NOMO-1 treated with DMSO at 0.1 percent for 48 hours (cell line): ENCODE measurements around the gene RPL28.

Experiments used
- DNase-seq: peaks from one replicate; lab custom pipeline; 2025; ENCODE audit not compliant: unreplicated experiment; lab: John Stamatoyannopoulos, UW

Gene RPL28

GRCh38 chr19:55385724-55386492 lies at the start of gene RPL28:
Gene RPL28 (plus strand): TSS chr19:55385932. CDS start chr19:55386358, 426 bp downstream.
- peak; percentile 98 for DNase-seq

- no peak for DNase-seq
Observed at GRCh38 chr19:55336101-55336500, 49.6 kb upstream of the RPL28 start.

GRCh38 chr19:55339105-55339888 lies 46.4 kb upstream of the RPL28 start, which contains the start of gene KMT5C:
Gene KMT5C (plus strand): TSS chr19:55339876. CDS start chr19:55341937, 2,061 bp downstream.
- DNase-seq, result peak; percentile 100

- DNase-seq, result no peak
Observed at GRCh38 chr19:55339889-55340783, 45.6 kb upstream of the RPL28 start.

GRCh38 chr19:55340784-55341147 lies 45.0 kb upstream of the RPL28 start:
- DNase-seq, result peak; percentile 14

GRCh38 chr19:55341171-55341588 lies 44.6 kb upstream of the RPL28 start:
- DNase-seq, result peak; percentile 21

- DNase-seq, result no peak
Observed at GRCh38 chr19:55341595-55342531, 43.9 kb upstream of the RPL28 start.

- no peak for DNase-seq
Observed at GRCh38 chr19:55344444-55344843, 41.3 kb upstream of the RPL28 start.

- no peak for DNase-seq
Observed at GRCh38 chr19:55345101-55345817, 40.5 kb upstream of the RPL28 start.

- DNase-seq, result no peak
Observed at GRCh38 chr19:55345818-55346724, 39.7 kb upstream of the RPL28 start.

- DNase-seq, result no peak
Observed at GRCh38 chr19:55346725-55347441, 38.8 kb upstream of the RPL28 start.

- no peak for DNase-seq
Observed at GRCh38 chr19:55347442-55348009, 38.2 kb upstream of the RPL28 start.

- DNase-seq, result no peak
Observed at GRCh38 chr19:55348317-55349034, 37.3 kb upstream of the RPL28 start.

- no peak for DNase-seq
Observed at GRCh38 chr19:55350620-55351315, 35.0 kb upstream of the RPL28 start.

GRCh38 chr19:55352040-55352439 lies 33.7 kb upstream of the RPL28 start:
- DNase-seq, result no peak

- DNase-seq, result no peak
Observed at GRCh38 chr19:55352549-55353145, 33.1 kb upstream of the RPL28 start.
